Measurements from ENCODE around the gene ANO9. TPM values are rescaled to one million over a fixed set of nuclear protein-coding genes. Genes with fewer than 3 reads are reported as not detected.

Gene ANO9
- total and polyA plus RNA-seq, 8 donors, result 4.0 to 28.0 (median 8.0) TPM

DNA sequence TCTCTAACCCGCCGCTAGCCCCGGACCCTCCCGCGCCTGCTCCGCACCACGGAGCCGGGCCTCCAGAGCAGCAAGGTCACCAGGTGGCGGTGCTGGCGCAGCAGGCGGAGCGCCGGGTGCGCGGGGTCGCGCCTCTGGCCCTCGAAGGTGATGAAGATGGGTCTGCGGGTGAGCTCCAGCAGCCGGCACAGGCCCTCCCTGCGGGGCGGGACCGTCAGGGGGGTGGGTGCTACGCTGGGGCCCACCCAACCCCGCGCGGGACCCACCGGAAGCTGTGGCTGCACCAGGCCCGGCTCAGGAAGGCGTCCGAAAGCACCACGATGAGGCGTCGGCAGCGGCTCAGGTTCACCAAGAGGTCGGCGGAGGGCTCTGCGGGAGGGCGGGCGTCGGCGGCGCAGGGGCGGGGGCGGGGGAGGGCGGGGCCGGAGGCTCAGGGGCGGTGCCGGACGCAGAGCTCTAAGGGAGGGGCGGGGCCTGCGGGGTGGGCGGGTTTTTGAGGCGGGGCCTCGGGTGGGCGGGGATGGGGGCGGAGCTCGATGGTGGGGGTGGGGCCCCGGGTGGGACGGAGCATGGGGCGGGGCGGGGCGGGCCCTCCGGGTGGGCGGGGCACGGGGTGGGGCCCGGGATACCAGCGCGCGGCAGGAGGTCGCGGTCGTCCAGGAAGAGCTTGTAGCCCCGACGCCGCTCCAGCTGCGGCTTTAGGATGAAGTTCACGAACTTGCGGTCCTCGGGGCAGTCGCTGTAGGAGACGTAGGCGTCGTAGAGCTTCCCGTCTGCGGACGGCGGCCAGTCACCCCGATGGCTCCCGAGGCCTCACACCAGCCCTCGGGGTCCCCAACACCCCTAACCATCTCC, 34.8 kb downstream of the ANO9 start:
- Histone ChIP-seq H3K27me3 (no peaks in the 10 kb centered on the region), H3K27ac (peak overlapping the region; percentile 0 to 73), H3K4me1 (peaks cover 7 to 21% of the 10 kb centered on the region in 2 donors), H3K4me3 (peak overlapping the region; percentile 41 to 57), H3K36me3 (peaks cover 0 to 12% of the 10 kb centered on the region in 2 donors), H3K9me3 (no peaks in the 10 kb centered on the region)
- peak; percentile 70 for ATAC-seq
- TF ChIP-seq, protein P1, sequence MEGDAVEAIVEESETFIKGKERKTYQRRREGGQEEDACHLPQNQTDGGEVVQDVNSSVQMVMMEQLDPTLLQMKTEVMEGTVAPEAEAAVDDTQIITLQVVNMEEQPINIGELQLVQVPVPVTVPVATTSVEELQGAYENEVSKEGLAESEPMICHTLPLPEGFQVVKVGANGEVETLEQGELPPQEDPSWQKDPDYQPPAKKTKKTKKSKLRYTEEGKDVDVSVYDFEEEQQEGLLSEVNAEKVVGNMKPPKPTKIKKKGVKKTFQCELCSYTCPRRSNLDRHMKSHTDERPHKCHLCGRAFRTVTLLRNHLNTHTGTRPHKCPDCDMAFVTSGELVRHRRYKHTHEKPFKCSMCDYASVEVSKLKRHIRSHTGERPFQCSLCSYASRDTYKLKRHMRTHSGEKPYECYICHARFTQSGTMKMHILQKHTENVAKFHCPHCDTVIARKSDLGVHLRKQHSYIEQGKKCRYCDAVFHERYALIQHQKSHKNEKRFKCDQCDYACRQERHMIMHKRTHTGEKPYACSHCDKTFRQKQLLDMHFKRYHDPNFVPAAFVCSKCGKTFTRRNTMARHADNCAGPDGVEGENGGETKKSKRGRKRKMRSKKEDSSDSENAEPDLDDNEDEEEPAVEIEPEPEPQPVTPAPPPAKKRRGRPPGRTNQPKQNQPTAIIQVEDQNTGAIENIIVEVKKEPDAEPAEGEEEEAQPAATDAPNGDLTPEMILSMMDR (IDR thresholded peaks at IDR 0.05), result no peak
- intact Hi-C loops (cut with DNase I), result no loop called here
- DNase-seq, result peak in 3 of 4 donors; percentile 66 to 93 (median 88)

DNA sequence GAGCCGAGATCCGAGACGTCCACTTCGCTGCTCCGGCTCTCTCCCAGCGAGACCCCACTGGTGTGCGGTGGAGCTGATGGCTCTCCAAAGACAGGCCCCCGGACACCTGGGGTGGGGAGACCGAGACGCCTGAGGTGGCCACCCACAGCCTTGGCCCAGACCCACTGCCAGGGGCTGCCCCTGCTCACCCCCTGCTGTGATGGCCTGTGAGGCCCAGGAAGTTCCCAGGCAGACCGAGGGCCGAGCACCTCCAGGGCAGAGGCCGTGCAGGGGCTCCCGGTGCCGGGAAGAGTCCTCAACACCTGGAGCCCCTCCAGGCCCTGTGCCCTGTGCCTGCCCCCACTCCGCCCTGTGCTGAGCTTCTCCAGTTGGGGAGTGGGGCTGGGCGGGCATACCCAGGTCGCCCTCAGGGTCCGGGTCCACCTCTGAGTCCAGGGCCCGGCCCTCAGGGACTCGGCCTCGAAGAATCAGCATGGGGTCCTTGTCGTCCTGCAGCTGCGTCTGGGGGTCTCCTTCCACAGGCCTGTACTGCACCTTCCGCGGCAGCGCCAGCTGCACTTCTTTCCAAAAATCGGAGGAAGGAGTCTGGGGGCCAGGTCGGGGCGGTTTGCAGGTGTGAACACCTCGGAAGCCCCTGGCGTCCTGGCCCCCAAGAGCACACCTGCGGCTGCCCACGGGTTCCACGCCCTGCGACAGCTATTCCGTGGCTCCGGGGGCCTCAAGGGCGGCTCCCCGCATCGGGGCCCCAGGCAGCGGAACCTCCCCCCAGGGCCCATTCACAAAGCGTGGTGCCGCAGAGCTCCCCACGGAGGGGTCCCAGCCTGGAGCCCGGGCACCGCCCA, 35.6 kb downstream of the ANO9 start:
- H3K4me3 ChIP-seq, result peak overlapping the region; percentile 41 to 57
- peak overlapping the region in 1 of 2 donors; percentile 73 for H3K27ac ChIP-seq
- DNase-seq (peak in 2 of 4 donors; percentile 37 to 74), ATAC-seq (peak; percentile 2)
- TF ChIP-seq, protein P1 (IDR thresholded peaks at IDR 0.05), result no peak
- H3K36me3 ChIP-seq, result peaks cover 0 to 12% of the 10 kb centered on the region in 2 donors
- intact Hi-C loops (cut with DNase I), result no loop called here
- H3K27me3 ChIP-seq, result no peaks in the 10 kb centered on the region
- H3K9me3 ChIP-seq, result no peaks in the 10 kb centered on the region
- peaks cover 7 to 21% of the 10 kb centered on the region in 2 donors for H3K4me1 ChIP-seq

DNA sequence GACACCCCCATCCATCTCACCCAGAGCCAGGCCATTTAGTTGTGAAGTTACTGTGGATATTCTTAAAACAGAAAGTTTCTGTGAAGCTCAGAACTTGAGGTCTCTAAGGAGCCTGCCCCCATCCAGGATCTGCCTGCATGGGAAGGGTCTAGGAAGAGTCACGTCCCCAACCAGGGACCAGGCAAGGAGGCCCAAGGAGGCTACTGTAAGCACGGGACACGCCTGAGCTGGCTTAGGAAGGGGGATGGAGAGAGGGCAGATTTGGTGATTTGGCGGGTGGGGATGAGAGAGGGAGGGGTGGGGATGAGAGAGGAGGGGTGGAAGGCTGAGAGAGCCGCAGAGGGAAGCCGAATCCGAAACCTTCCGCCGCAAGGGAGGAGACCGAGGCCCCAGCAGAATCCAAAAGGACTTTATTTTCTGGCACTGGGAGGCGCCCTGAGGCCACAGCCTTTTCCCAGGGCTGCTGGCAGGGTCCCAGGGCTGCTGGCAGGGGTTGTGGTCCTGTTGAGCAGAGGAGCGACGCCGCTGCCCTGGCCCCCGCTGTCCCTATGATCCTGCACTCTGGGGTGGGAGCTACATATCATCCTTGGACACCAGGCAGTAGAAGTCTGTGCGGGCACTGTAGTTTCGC, 36.4 kb downstream of the ANO9 start:
- TF ChIP-seq, protein P1 (IDR thresholded peaks at IDR 0.05), result no peak
- Histone ChIP-seq H3K27ac (no peak overlapping the region), H3K4me3 (no peak overlapping the region), H3K36me3 (peaks cover 0 to 12% of the 10 kb centered on the region in 2 donors), H3K9me3 (no peaks in the 10 kb centered on the region), H3K4me1 (peaks cover 7 to 21% of the 10 kb centered on the region in 2 donors), H3K27me3 (no peaks in the 10 kb centered on the region)
- ATAC-seq (no peak), DNase-seq (peak in 2 of 4 donors; percentile 34 to 48)
- intact Hi-C loops (cut with DNase I), result no loop called here

DNA sequence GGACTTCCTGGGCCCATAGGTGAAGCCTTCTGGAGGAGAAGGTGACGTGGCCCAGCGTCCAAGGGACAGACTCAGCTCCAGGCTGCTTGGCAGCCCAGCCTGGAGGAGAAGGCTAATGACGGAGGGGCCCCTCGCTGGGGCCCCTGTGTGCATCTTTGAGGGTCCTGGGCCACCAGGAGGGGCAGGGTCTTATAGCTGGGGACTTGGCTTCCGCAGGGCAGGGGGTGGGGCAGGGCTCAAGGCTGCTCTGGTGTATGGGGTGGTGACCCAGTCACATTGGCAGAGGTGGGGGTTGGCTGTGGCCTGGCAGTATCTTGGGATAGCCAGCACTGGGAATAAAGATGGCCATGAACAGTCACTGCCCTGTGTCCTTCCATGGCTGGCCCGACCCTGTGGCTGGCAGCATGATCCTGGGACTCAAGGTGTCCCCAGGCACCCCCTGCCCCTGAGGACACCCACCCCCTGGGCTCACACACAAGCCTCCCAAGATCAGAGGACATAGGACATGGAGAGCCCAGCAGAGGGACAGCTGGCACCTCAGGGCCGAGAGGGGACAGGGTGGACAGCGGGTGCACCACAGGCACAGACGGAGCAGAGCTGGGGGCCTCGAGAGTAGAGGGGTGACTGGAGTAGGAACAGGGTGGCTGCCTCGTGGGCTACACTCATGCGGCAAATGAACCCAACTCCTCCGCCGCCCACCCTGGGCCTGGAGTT, 37.1 kb downstream of the ANO9 start:
- ATAC-seq (no peak), DNase-seq (peak in 1 of 4 donors; percentile 28)
- no peak overlapping the region for H3K4me3 ChIP-seq
- H3K27ac ChIP-seq, result no peak overlapping the region
- peaks cover 7 to 21% of the 10 kb centered on the region in 2 donors for H3K4me1 ChIP-seq
- H3K36me3 ChIP-seq, result peaks cover 0 to 15% of the 10 kb centered on the region in 2 donors
- TF ChIP-seq, protein P1 (IDR thresholded peaks at IDR 0.05), result no peak
- H3K9me3 ChIP-seq, result peaks cover 0 to 5% of the 10 kb centered on the region in 2 donors
- H3K27me3 ChIP-seq, result no peaks in the 10 kb centered on the region
- intact Hi-C loops (cut with DNase I), result no loop called here

Data from left lung (tissue), 10 donors.